ENCODE results near the gene GNB2. TPM values are rescaled to one million over a fixed set of nuclear protein-coding genes. Genes with fewer than 3 reads are reported as not detected.
"Not testable (repeated sequence)": the region's sequence is repeated elsewhere in the genome, so short reads cannot be mapped to it uniquely, and the experiment has no call there.

The GNB2 gene
- total RNA-seq, 1 donor from 2014 or later: 230 TPM

DNA sequence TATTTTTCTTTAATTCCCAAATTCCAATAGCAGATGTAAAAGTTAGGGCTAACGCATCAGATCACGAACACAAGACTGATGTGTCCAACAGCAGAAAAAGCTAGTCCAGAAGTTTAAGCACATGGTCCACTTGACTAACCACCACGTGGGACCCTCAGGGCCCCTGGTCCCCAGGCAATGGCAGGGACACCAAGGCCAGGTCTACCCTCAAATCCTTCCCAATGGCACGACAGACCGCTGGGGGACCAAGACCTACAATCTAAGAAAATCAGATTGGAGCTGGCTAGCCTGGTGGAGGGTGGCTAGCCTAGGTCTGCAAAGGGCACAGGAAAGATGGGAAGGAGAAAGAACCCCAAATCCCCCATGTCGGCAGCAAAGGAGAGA, 19.0 kb downstream of the GNB2 start:
- intact Hi-C loops (cut with micrococcal nuclease): loop anchor here (10.0 kb wide), 1 partner anchor 778 kb away; the partner anchor contains the start of gene TRIM4

GRCh38 chr7:100693312-100694097, 20.0 kb downstream of the GNB2 start:
- intact Hi-C loops (cut with micrococcal nuclease): loop anchor here (1.0 to 10.0 kb wide), 4 partner anchors 12 to 779 kb away; partner anchors contain the start of gene TRIM4

- intact Hi-C loops (cut with micrococcal nuclease): loop anchor here (1.0 to 10.0 kb wide), 2 partner anchors 11 to 779 kb away; partner anchors contain the start of gene TRIM4
These were observed 20.7 kb downstream of the GNB2 start, which contains the start of gene GIGYF1 for GRCh38 chr7:100694098-100694745. Gene GIGYF1 (minus strand): TSS chr7:100694250. CDS start chr7:100688238, 6,012 bp downstream.

DNA sequence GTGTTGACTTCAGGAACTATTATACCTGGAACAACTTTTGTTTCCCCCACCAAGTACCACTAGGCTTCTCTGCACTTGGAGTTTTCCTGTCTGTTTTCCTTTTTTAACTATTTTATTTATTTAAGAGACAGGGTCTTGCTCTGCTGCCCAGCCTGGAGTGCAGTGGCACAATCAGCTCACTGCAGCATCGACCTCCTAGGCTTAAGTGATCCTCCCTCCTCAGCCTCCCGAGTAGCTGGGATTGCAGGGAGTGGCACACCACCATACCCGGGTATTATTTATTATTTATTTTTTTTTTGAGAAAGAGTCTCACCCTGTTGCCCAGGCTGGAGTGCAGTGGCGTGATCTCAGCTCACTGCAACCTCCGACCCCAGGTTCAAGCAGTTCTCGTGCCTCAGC, 22.6 kb downstream of the GNB2 start:
- intact Hi-C loops (cut with micrococcal nuclease): loop anchor here (10.0 kb wide), 1 partner anchor 781 kb away; the partner anchor contains the start of gene TRIM4

DNA sequence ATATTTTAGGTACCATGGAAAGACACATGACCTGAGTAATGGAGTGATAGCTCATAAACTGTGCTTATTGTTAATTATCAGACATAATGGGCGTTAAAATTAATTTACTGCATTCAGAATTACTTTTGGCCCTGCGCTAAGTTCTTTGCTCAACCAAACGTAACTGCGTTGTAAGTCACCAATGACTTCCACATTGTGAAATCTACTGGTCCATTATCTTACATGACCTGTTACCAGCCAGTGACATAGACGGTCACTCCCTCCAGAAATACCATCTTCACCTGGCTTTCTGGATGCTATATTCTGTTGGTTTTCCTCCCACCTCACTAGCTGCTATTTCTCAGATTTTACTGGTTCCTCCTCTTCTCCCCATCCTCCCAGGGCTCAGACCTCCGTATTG, 25.5 kb downstream of the GNB2 start:
- intact Hi-C loops (cut with micrococcal nuclease): loop anchor here (10.0 kb wide), 1 partner anchor 784 kb away; the partner anchor contains the start of gene TRIM4

- intact Hi-C loops (cut with micrococcal nuclease): loop anchor here (10.0 kb wide), 1 partner anchor 1146 kb away; the partner anchor contains the start of genes FAM200A and ZNF655
These were observed 27.5 kb downstream of the GNB2 start for GRCh38 chr7:100701089-100701488.

DNA sequence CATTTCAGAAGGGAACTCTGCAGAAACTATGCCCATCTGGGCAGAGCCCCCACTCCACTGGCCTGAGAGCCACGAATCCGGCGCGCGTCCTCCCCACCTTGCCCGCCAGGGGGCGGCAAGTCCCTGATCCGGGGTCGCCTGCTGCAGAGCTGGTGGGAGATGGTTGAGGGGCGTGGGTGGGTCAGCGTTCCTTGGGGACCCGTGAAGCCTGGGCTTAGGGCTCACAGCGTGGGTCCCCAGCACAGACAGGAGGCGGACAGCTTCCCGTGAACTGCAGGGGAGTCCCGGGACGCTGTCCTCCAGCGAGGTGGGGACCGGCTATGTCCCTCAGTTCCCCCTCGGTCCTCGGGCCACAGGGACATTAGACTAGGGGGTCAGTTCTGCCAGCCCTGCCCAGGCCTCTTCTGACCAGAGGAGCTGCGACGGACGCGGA, 31.8 kb downstream of the GNB2 start:
- intact Hi-C loops (cut with micrococcal nuclease): loop anchor here (1.0 to 10.0 kb wide), 12 partner anchors 11 to 1151 kb away; partner anchors contain the start of genes FAM200A, FBXO24, GIGYF1 and GNB2

- intact Hi-C loops (cut with micrococcal nuclease): loop anchor here (1.0 to 10.0 kb wide), 13 partner anchors 12 to 1151 kb away; partner anchors contain the start of genes FAM200A, FBXO24, GIGYF1 and GNB2
These were observed 32.5 kb downstream of the GNB2 start, which contains the start of gene POP7 for GRCh38 chr7:100705753-100706671. Gene POP7 (plus strand): TSS chr7:100706121. CDS start chr7:100706831, 710 bp downstream.

DNA sequence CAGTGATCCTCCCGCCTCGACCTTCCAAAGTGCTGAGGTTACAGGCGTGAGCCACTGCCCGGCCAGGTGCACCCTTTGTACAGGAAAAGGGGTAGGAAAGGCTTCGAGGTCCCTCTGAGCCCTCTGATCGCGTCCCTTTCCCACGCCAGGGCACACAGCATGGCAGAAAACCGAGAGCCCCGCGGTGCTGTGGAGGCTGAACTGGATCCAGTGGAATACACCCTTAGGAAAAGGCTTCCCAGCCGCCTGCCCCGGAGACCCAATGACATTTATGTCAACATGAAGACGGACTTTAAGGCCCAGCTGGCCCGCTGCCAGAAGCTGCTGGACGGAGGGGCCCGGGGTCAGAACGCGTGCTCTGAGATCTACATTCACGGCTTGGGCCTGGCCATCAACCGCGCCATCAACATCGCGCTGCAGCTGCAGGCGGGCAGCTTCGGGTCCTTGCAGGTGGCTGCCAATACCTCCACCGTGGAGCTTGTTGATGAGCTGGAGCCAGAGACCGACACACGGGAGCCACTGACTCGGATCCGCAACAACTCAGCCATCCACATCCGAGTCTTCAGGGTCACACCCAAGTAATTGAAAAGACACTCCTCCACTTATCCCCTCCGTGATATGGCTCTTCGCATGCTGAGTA, 33.3 kb downstream of the GNB2 start:
- intact Hi-C loops (cut with micrococcal nuclease): loop anchor here (1.0 to 10.0 kb wide), 2 partner anchors 227 to 1152 kb away; partner anchors contain the start of genes FAM200A, TSC22D4 and ZNF655

- intact Hi-C loops (cut with micrococcal nuclease): loop anchor here (10.0 kb wide), 1 partner anchor 1154 kb away; the partner anchor contains the start of genes FAM200A and ZNF655
These were observed 34.9 kb downstream of the GNB2 start for GRCh38 chr7:100708395-100708794.

- intact Hi-C loops (cut with micrococcal nuclease): no loop called here
These were observed 36.9 kb downstream of the GNB2 start for GRCh38 chr7:100710452-100710851.

GRCh38 chr7:100711369-100711768, 37.8 kb downstream of the GNB2 start:
- intact Hi-C loops (cut with micrococcal nuclease): no loop called here

GRCh38 chr7:100714725-100715124, 41.2 kb downstream of the GNB2 start:
- intact Hi-C loops (cut with micrococcal nuclease): no loop called here

DNA sequence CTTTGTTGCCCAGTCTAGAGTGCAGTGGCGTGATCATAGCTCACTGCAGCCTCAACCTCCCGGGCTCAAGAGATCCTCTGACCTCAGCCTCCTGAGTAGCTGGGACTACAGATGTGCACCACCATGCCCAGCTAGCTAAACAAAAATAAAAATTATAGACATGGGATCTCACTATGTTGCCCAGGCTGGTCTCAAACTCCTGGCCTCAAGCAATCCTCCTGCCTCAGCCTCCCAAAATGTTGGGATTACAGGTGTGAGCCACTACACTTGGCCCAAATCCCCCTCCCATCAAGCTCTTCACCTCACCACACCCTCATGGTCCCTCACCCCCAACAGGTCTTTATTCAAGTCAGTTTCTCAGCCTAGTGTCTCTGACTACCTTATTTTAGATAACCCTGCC, 43.5 kb downstream of the GNB2 start:
- intact Hi-C loops (cut with micrococcal nuclease): not testable (repeated sequence)

DNA sequence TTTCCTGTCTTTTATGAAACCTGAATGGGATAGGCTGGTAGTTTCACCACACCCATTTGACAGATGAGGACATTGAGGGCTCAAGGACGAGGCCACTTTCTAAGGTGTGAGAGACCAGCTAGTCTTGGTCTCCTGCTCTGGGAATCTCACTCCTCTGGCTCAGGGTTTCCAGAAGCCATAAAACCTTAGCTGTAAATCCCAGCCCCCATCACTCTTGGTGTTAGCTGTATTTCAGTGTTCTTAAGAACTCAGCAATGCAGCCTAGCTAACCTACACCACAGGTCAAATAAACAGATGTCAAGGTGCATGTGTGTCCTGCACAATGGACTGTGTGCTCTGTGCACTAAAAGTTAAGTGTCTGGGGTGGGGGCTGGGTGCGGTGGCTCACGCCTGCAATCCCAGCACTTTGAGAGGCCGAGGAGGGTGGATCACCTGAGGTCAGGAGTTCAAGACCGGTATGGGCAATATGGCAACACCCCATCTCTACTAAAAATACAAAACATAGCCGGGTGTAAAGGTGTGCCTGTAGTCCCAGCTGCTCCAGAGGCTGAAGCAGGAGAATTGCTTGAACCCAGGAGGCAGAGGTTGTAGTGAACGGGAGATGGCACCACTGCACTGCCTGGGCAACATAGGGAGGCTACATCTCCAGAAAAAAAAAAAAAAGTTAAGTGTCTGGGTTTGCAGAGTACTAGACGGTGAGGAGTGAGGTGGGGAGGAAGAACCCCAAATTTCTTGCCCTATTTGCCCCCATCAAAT, 46.2 kb downstream of the GNB2 start:
- intact Hi-C loops (cut with micrococcal nuclease): no loop called here

DNA sequence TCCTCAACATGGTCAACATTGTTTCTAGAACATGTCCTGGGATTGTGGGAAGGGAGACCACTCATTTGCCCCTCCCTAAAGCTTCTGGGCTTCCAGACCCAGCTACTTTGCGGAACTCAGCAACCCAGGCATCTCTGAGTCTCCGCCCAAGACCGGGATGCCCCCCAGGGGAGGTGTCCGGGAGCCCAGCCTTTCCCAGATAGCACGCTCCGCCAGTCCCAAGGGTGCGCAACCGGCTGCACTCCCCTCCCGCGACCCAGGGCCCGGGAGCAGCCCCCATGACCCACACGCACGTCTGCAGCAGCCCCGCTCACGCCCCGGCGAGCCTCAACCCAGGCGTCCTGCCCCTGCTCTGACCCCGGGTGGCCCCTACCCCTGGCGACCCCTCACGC, 46.7 kb downstream of the GNB2 start, which contains the start of gene EPO:
Gene EPO (plus strand): TSS at position 190 of the 392 bp plus-strand sequence. CDS start 513 bp downstream, outside the sequence.
- intact Hi-C loops (cut with micrococcal nuclease): no loop called here

DNA sequence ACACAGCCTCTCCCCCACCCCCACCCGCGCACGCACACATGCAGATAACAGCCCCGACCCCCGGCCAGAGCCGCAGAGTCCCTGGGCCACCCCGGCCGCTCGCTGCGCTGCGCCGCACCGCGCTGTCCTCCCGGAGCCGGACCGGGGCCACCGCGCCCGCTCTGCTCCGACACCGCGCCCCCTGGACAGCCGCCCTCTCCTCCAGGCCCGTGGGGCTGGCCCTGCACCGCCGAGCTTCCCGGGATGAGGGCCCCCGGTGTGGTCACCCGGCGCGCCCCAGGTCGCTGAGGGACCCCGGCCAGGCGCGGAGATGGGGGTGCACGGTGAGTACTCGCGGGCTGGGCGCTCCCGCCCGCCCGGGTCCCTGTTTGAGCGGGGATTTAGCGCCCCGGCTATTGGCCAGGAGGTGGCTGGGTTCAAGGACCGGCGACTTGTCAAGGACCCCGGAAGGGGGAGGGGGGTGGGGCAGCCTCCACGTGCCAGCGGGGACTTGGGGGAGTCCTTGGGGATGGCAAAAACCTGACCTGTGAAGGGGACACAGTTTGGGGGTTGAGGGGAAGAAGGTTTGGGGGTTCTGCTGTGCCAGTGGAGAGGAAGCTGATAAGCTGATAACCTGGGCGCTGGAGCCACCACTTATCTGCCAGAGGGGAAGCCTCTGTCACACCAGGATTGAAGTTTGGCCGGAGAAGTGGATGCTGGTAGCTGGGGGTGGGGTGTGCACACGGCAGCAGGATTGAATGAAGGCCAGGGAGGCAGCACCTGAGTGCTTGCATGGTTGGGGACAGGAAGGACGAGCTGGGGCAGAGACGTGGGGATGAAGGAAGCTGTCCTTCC, 47.3 kb downstream of the GNB2 start:
- intact Hi-C loops (cut with micrococcal nuclease): no loop called here

- intact Hi-C loops (cut with micrococcal nuclease): no loop called here
These were observed 47.9 kb downstream of the GNB2 start for GRCh38 chr7:100721505-100721812.
